ENCODE data around the gene MPZL1. TPM values are rescaled to one million over a fixed set of nuclear protein-coding genes. Genes with fewer than 3 reads are reported as not detected.

MPZL1 gene
- polyA plus RNA-seq, 3 donors: 23.1 to 63.6 (median 61.8) TPM

DNA sequence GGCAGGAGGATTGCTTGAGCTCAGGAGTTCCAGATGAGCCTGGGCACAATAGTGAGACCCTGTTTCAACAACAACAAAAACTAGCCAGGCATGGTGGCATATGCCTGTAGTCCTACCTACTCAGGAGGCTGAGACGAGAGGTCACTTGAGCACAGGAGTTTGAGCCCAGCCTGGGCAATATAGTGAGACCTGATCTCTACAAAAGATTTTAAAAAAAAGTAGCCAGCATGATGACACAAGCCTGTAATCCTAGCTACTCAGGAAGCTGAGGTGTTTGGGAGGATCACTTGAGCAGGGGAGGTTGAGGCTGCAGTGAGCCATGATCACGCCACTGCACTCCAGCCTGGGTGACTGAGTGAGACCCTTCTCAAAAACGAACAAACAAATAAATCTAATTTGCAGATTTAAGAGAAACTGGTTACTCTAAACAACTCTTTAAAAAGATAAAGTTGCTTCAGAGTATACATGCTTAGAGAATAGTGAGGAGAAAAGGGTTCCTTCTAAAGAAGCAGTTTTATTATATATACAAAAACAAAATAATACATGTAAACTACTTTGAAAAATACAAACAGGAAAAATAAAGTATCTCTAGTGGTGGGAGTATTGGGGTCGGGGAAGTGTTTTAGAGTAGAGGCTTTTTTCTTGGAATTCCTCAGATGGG is 103.8 kb downstream of the MPZL1 start:
- Mint-ChIP-seq H3K4me1 (no peaks in the 10 kb centered on the region), H3K4me3 (no peak overlapping the region), H3K9me3 (peaks cover 0 to 2% (median 0%) of the 10 kb centered on the region in 7 donors), H3K27ac (no peak overlapping the region), H3K27me3 (ENCODE audit: low read depth in 3 of 3) (peaks cover 0 to 3% (median 2%) of the 10 kb centered on the region in 3 donors), H3K36me3 (no peaks in the 10 kb centered on the region)
- no peak overlapping the region for H3K27ac ChIP-seq (ENCODE audit: low read depth in 1 of 2, low read length in 2 of 2)
- H3K4me3 ChIP-seq (replicated peaks in 1 of 3; ENCODE audit: low read depth in 2 of 3, low read length in 3 of 3): no peak overlapping the region
- H3K27me3 ChIP-seq (ENCODE audit: control insufficient read depth in 2 of 2, insufficient read depth in 2 of 2, low read length in 2 of 2): peaks cover 0 to 2% of the 10 kb centered on the region in 2 donors
- H3K4me1 ChIP-seq (ENCODE audit: control insufficient read depth in 1 of 2, insufficient read depth in 2 of 2, low read length in 2 of 2): no peaks in the 10 kb centered on the region
- H3K9ac ChIP-seq (ENCODE audit: insufficient read depth, low read length, poor library complexity, severe bottlenecking): no peak overlapping the region
- no peak for DNase-seq
- TF ChIP-seq, protein P1, sequence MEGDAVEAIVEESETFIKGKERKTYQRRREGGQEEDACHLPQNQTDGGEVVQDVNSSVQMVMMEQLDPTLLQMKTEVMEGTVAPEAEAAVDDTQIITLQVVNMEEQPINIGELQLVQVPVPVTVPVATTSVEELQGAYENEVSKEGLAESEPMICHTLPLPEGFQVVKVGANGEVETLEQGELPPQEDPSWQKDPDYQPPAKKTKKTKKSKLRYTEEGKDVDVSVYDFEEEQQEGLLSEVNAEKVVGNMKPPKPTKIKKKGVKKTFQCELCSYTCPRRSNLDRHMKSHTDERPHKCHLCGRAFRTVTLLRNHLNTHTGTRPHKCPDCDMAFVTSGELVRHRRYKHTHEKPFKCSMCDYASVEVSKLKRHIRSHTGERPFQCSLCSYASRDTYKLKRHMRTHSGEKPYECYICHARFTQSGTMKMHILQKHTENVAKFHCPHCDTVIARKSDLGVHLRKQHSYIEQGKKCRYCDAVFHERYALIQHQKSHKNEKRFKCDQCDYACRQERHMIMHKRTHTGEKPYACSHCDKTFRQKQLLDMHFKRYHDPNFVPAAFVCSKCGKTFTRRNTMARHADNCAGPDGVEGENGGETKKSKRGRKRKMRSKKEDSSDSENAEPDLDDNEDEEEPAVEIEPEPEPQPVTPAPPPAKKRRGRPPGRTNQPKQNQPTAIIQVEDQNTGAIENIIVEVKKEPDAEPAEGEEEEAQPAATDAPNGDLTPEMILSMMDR (IDR thresholded peaks at IDR 0.05): no peak
- no peak overlapping the region for H3K4me2 ChIP-seq (replicated peaks; ENCODE audit: extremely low read depth, low read length, poor library complexity, severe bottlenecking)
- WGBS (ENCODE audit: insufficient coverage): no CpG with 5 or more reads among the region's 4 CpGs
- H3K79me2 ChIP-seq (ENCODE audit: insufficient read depth, low read length): no peaks in the 10 kb centered on the region
- no peaks in the 10 kb centered on the region for H3K9me3 ChIP-seq (replicated peaks in 1 of 2; ENCODE audit: control insufficient read depth in 1 of 2, insufficient read depth in 1 of 2, low read length in 2 of 2)
- no peaks in the 10 kb centered on the region for H3K36me3 ChIP-seq (replicated peaks in 1 of 2; ENCODE audit: control insufficient read depth in 1 of 2, insufficient read depth in 2 of 2, low read length in 2 of 2)
- H2AFZ ChIP-seq (ENCODE audit: insufficient read depth, low read depth, low read length, poor library complexity, severe bottlenecking): no peak overlapping the region
- intact Hi-C loops (cut with micrococcal nuclease): no loop called here
- H4K20me1 ChIP-seq (ENCODE audit: insufficient read depth, low read length): no peaks in the 10 kb centered on the region

DNA sequence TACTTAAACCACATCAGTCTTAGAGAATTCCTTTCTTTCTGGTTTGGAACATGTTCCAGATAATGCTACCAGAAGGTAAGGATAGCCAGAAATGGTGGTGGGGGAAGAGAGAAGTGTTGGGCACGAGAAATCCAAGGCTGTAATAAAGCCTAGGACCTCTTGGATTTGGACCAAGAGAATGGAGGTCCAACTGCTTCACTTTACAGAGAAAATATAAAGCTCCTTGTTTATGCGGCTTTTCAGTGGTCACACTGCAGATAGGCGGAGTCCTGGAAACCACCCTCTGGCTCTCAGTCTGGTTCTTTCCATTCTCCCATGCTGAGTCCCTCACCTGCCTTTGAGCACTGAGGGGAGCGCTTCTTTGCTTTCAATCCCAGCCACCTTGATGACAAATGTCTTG is 104.3 kb downstream of the MPZL1 start:
- Mint-ChIP-seq H3K9me3 (peaks cover 0 to 2% (median 0%) of the 10 kb centered on the region in 7 donors), H3K27ac (no peak overlapping the region), H3K4me3 (no peak overlapping the region), H3K4me1 (no peaks in the 10 kb centered on the region), H3K36me3 (no peaks in the 10 kb centered on the region), H3K27me3 (ENCODE audit: low read depth in 3 of 3) (peaks cover 0 to 2% (median 0%) of the 10 kb centered on the region in 3 donors)
- no peak overlapping the region for H3K9ac ChIP-seq (ENCODE audit: insufficient read depth, low read length, poor library complexity, severe bottlenecking)
- H4K20me1 ChIP-seq (ENCODE audit: insufficient read depth, low read length): no peaks in the 10 kb centered on the region
- no peaks in the 10 kb centered on the region for H3K9me3 ChIP-seq (replicated peaks in 1 of 2; ENCODE audit: control insufficient read depth in 1 of 2, insufficient read depth in 1 of 2, low read length in 2 of 2)
- WGBS (ENCODE audit: insufficient coverage): 97% methylated on average over 3 of the region's 4 CpGs
- TF ChIP-seq, protein P1 (IDR thresholded peaks at IDR 0.05): no peak
- no peak for DNase-seq
- H3K36me3 ChIP-seq (replicated peaks in 1 of 2; ENCODE audit: control insufficient read depth in 1 of 2, insufficient read depth in 2 of 2, low read length in 2 of 2): no peaks in the 10 kb centered on the region
- H3K4me2 ChIP-seq (replicated peaks; ENCODE audit: extremely low read depth, low read length, poor library complexity, severe bottlenecking): no peak overlapping the region
- H3K79me2 ChIP-seq (ENCODE audit: insufficient read depth, low read length): no peaks in the 10 kb centered on the region
- no peaks in the 10 kb centered on the region for H3K4me1 ChIP-seq (ENCODE audit: control insufficient read depth in 1 of 2, insufficient read depth in 2 of 2, low read length in 2 of 2)
- H3K4me3 ChIP-seq (replicated peaks in 1 of 3; ENCODE audit: low read depth in 2 of 3, low read length in 3 of 3): no peak overlapping the region
- intact Hi-C loops (cut with micrococcal nuclease): no loop called here
- no peak overlapping the region for H2AFZ ChIP-seq (ENCODE audit: insufficient read depth, low read depth, low read length, poor library complexity, severe bottlenecking)
- no peaks in the 10 kb centered on the region for H3K27me3 ChIP-seq (ENCODE audit: control insufficient read depth in 2 of 2, insufficient read depth in 2 of 2, low read length in 2 of 2)
- no peak overlapping the region for H3K27ac ChIP-seq (ENCODE audit: low read depth in 1 of 2, low read length in 2 of 2)
